K562 (cell line): Measurements from ENCODE around the gene TEX54. TPM values are rescaled to one million over a fixed set of nuclear protein-coding genes. Genes with fewer than 3 reads are reported as not detected.

Experiments used
- BCLAF1 ChIP-seq, 2 experiments: fragments of 450-650 bp in 1 of 2; IDR thresholded peaks; 2 replicates each; pipeline ENCODE4 v1.6.1; 2011 to 2017; ENCODE audit warnings: low read depth in 2 of 2, antibody characterized with exemption in 1 of 2, borderline replicate concordance in 1 of 2, low read length in 1 of 2, mild to moderate bottlenecking in 1 of 2, mixed read lengths in 1 of 2; ENCODE audit not compliant: control insufficient read depth in 1 of 2
- E2F3 ChIP-seq: fragments of 250-450 bp; sonication (Bioruptor Pico); IDR thresholded peaks from 2 replicates; pipeline ENCODE4 v1.4.0; 2020; ENCODE audit warnings: mild to moderate bottlenecking
- ELK3 ChIP-seq: fragments of 450-650 bp; formaldehyde crosslinking; IDR thresholded peaks from 2 replicates; pipeline ENCODE4 v1.4.0; 2020; ENCODE audit warnings: mild to moderate bottlenecking
- EP300 ChIP-seq: IDR thresholded peaks from 2 replicates; pipeline ENCODE4 v1.6.1; 2012; ENCODE audit warnings: low read length, improper control_type of control experiment
- HDAC1 ChIP-seq, 2 experiments: fragments of 450-650 bp; IDR thresholded peaks; 2 replicates each; pipeline ENCODE4 v1.6.1; 2016 to 2017; ENCODE audit warnings: inconsistent platforms in 1 of 2, mild to moderate bottlenecking in 1 of 2, moderate library complexity in 1 of 2
- NR2F6 ChIP-seq: fragments of 450-650 bp; formaldehyde crosslinking; IDR thresholded peaks from 2 replicates; pipeline ENCODE4 v1.4.0; 2020; ENCODE audit warnings: mild to moderate bottlenecking
- RBFOX2 ChIP-seq: fragments of 200-400 bp; formaldehyde crosslinking; IDR thresholded peaks from 2 replicates; pipeline ENCODE4 v1.6.1; 2017; ENCODE audit warnings: low read depth, mild to moderate bottlenecking, low read length, moderate library complexity
- REST ChIP-seq, 2 experiments: fragments of 450-650 bp; formaldehyde crosslinking in 1 of 2; IDR thresholded peaks; 2 replicates each; pipeline versions ENCODE4 v1.4.0 to v1.6.1; 2014 to 2020; ENCODE audit warnings: mild to moderate bottlenecking in 2 of 2, borderline replicate concordance in 1 of 2, low read depth in 1 of 2
- USF2 ChIP-seq: sonication (generic); formaldehyde crosslinking; IDR thresholded peaks from 2 replicates; pipeline ENCODE4 v1.5.0; 2020; ENCODE audit warnings: missing genetic modification reagents
- ZC3H11A ChIP-seq: IDR thresholded peaks from 2 replicates; pipeline ENCODE4 v1.6.1; 2012; ENCODE audit warnings: low read depth, low read length, improper control_type of control experiment
- ZFP91 ChIP-seq: sonication (generic); formaldehyde crosslinking; IDR thresholded peaks from 2 replicates; pipeline ENCODE4 v1.8.0; 2022; ENCODE audit warnings: mild to moderate bottlenecking, missing genetic modification reagents
- polyA plus RNA-seq, 8 experiments: library from polyadenylated mRNA; depleted of rRNA in 4 of 8; stranded (reverse) in 5 of 8; unstranded in 3 of 8; fragments of >200 nt; fragmentation: Nextera tagmentation in 2 of 8; fragmentation: Illumina TruSeq in 1 of 8; extraction: Ambion mirVana in 2 of 8; extraction: Trizol in 1 of 8; gene quantifications; 2 replicates each; pipeline versions ENCODE4 v1.2.1 to v1.2.3, GENCODE V29; 2011 to 2014; ENCODE audit warnings: inconsistent platforms in 1 of 8, missing spikeins in 1 of 8
- total RNA-seq, 7 experiments: library from RNA; depleted of rRNA in 6 of 7; stranded (reverse); fragments of >200 nt in 6 of 7; fragmentation: Illumina TruSeq in 2 of 7; extraction: Trizol in 2 of 7; gene quantifications; 2 replicates each; pipeline versions ENCODE4 v1.2.1 to v1.2.3, GENCODE V29; 2011 to 2021; ENCODE audit warnings: low replicate concordance in 1 of 7

Gene TEX54
- total and polyA plus RNA-seq, 9 of the 15 experiments (the other 6 are each of a cell fraction or from before 2014, with no cell fraction given), result not detected

GRCh38 chr11:62855571-62856332 is 23.1 kb upstream of the TEX54 start (continued):
- TF ChIP-seq REST (IDR thresholded peaks at IDR 0.05; ENCODE audit: borderline replicate concordance) (no peak), REST (CRISPR knock-in tag; IDR thresholded peaks at IDR 0.05; ENCODE audit: low read depth) (no peak), BCLAF1 (IDR thresholded peaks at IDR 0.05; ENCODE audit: borderline replicate concordance in 1 of 2, control insufficient read depth in 1 of 2, low read depth in 2 of 2, low read length in 1 of 2) (no peak; a peak in 1 of 4 replicates), HDAC1 (IDR thresholded peaks at IDR 0.05) (peak; percentile 90 to 97), USF2 (CRISPR knock-in tag) (no peak), RBFOX2 (peak; percentile 97), ZFP91 (no peak; the same call in 1 of the 2 replicates), NR2F6 (CRISPR knock-in tag) (no peak; the same call in 1 of the 2 replicates), E2F3 (CRISPR knock-in tag) (peak; percentile 86), EP300 (peak; percentile 38; the same call in 1 of the 2 replicates), ZC3H11A (no peak), ELK3 (CRISPR knock-in tag) (no peak)
